Left kidney (tissue), 2 donors: ENCODE data around the gene FGF7. TPM values are rescaled to one million over a fixed set of nuclear protein-coding genes. Genes with fewer than 3 reads are reported as not detected.
"Not testable (repeated sequence)": the region's sequence is repeated elsewhere in the genome, so short reads cannot be mapped to it uniquely, and the experiment has no call there.

ENCODE experiments used
- DNase-seq: peaks from one replicate; pipeline ENCODE4 v3.0.0-alpha.2; 2013
- polyA plus RNA-seq: library from polyadenylated mRNA; unstranded; fragments of 120-200 nt; gene quantifications from one replicate; pipeline ENCODE4 v1.2.1, GENCODE V29; 2013; ENCODE audit not compliant: insufficient read length

FGF7 gene
- polyA plus RNA-seq, 1 donor, result 18.8 TPM

GRCh38 chr15:49436751-49437150 lies 13.7 kb downstream of the FGF7 start:
- DNase-seq, result no peak

- DNase-seq, result no peak
Observed at GRCh38 chr15:49438962-49439631, 16.1 kb downstream of the FGF7 start.

- DNase-seq, result no peak
Observed at GRCh38 chr15:49439678-49440395, 16.8 kb downstream of the FGF7 start.

GRCh38 chr15:49441356-49441755 lies 18.3 kb downstream of the FGF7 start:
- no peak for DNase-seq

- DNase-seq, result no peak
Observed at GRCh38 chr15:49441816-49442215, 18.8 kb downstream of the FGF7 start.

- no peak for DNase-seq
Observed at GRCh38 chr15:49452595-49452994, 29.6 kb downstream of the FGF7 start.

- DNase-seq, result no peak
Observed at GRCh38 chr15:49456166-49456565, 33.1 kb downstream of the FGF7 start.

- no peak for DNase-seq
Observed at GRCh38 chr15:49458145-49458544, 35.1 kb downstream of the FGF7 start.

GRCh38 chr15:49460411-49460941 lies 37.4 kb downstream of the FGF7 start:
- DNase-seq, result no peak

GRCh38 chr15:49462232-49462844 lies 39.3 kb downstream of the FGF7 start:
- no peak for DNase-seq

GRCh38 chr15:49464522-49464921 lies 41.5 kb downstream of the FGF7 start:
- DNase-seq, result no peak

- no peak for DNase-seq
Observed at GRCh38 chr15:49466119-49466518, 43.1 kb downstream of the FGF7 start.

GRCh38 chr15:49467746-49468480 lies 44.9 kb downstream of the FGF7 start:
- no peak for DNase-seq

GRCh38 chr15:49468481-49468839 lies 45.4 kb downstream of the FGF7 start:
- DNase-seq, result no peak

GRCh38 chr15:49471248-49471647 lies 48.2 kb downstream of the FGF7 start:
- DNase-seq, result not testable (repeated sequence)

- no peak for DNase-seq
Observed at GRCh38 chr15:49471733-49472132, 48.7 kb downstream of the FGF7 start.

GRCh38 chr15:49472338-49472737 lies 49.3 kb downstream of the FGF7 start:
- DNase-seq, result no peak

- no peak for DNase-seq
Observed at GRCh38 chr15:49473031-49473430, 50.0 kb downstream of the FGF7 start.

GRCh38 chr15:49478021-49478420 lies 55.0 kb downstream of the FGF7 start:
- not testable (repeated sequence) for DNase-seq

GRCh38 chr15:49478982-49479381 lies 55.9 kb downstream of the FGF7 start:
- not testable (repeated sequence) for DNase-seq

- DNase-seq, result not testable (repeated sequence)
Observed at GRCh38 chr15:49485401-49485800, 62.4 kb downstream of the FGF7 start.

- DNase-seq, result no peak
Observed at GRCh38 chr15:49490966-49491365, 67.9 kb downstream of the FGF7 start.
